ENCODE results near the gene CHPT1. TPM values are rescaled to one million over a fixed set of nuclear protein-coding genes. Genes with fewer than 3 reads are reported as not detected.

CHPT1 gene
- total RNA-seq, 2 experiments from 2014 or later, result 17.1 to 20.0 TPM

- no peaks in the 10 kb centered on the region for H3K27me3 Mint-ChIP-seq (ENCODE audit: low read depth)
- intact Hi-C loops (cut with micrococcal nuclease), result loop anchor here (5.0 to 10.0 kb wide), 2 partner anchors 360 to 713 kb away; partner anchors contain the start of gene IGF1
- no peaks in the 10 kb centered on the region for H3K36me3 Mint-ChIP-seq (ENCODE audit: low read depth)
These were observed 74.8 kb downstream of the CHPT1 start for GRCh38 chr12:101772012-101772775.

DNA sequence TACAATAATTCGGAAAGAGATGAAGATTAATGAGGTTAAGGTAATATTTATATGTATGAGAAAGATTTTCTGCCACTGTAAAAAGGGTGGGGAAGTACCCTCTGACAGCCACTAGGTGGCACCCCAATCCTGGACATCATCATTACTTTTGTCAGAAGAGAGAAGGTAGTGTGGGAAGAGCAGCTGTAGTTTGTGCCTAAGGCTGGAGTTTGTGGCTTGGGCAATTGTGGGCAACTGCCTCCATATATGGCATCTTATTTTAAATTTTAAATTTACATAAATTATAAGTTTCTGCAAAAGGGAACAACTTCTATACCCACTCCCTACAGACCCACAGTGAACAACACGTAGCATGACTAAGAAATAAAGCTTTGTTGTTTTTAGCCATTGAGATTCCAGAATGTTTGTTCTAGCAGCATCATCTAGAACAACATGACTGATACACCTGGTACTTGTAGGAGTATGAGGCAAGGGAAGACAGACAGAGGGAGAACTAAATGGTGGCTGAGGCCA is 76.3 kb downstream of the CHPT1 start:
- Mint-ChIP-seq H3K4me3 (no peak overlapping the region), H3K27ac (no peak overlapping the region), H3K9me3 (no peaks in the 10 kb centered on the region), H3K4me1 (ENCODE audit: low read depth) (peaks cover 4% of the 10 kb centered on the region), H3K27me3 (ENCODE audit: low read depth) (no peaks in the 10 kb centered on the region), H3K36me3 (ENCODE audit: low read depth) (no peaks in the 10 kb centered on the region)
- intact Hi-C loops (cut with micrococcal nuclease), result loop anchor here (1.0 to 10.0 kb wide), 5 partner anchors 58 to 711 kb away; partner anchors contain the start of gene IGF1
- CTCF ChIA-PET, result interaction anchor here (0.5 to 3.7 kb wide), 19 partner anchors 8 to 290 kb away, joined by 3 to 83 read pairs (median 3); partner anchors contain the start of gene GNPTAB
- peak; percentile 78 for DNase-seq

More at GRCh38 chr12:101772012-101772775, 74.8 kb downstream of the CHPT1 start:
- CTCF ChIA-PET, result interaction anchor here (0.8 to 3.7 kb wide), 11 partner anchors 12 to 289 kb away, joined by 3 to 83 read pairs (median 9); partner anchors contain the start of gene GNPTAB
- Mint-ChIP-seq H3K27ac (no peak overlapping the region), H3K4me1 (ENCODE audit: low read depth) (peaks cover 4% of the 10 kb centered on the region), H3K4me3 (no peak overlapping the region), H3K9me3 (no peaks in the 10 kb centered on the region)
- DNase-seq, result no peak

DNA sequence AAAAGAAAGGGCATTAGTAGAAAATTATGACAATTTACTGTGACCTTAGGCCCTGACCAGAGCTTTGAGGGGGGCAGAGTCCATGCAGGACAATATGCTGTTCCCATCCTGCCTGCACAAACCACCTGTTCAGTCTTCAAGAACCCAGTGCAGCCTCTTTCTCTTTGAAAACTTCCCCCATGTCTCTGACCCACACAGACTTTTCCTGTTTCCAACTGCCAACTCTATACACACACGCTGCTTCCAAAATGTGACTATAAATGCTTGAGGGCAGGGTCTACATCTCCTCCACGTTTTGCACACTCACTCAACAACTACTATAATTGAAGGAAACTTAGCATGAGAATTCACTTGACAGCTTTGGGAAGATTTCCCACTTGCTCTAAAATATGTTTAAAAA is 78.4 kb downstream of the CHPT1 start:
- no peak for DNase-seq
- H3K36me3 Mint-ChIP-seq (ENCODE audit: low read depth), result no peaks in the 10 kb centered on the region
- CTCF ChIA-PET, result interaction anchor here (2.9 to 3.5 kb wide), 2 partner anchors 54 to 65 kb away, joined by 17 to 23 read pairs; partner anchors contain the start of gene GNPTAB
- intact Hi-C loops (cut with micrococcal nuclease), result loop anchor here (10.0 kb wide), 1 partner anchor 709 kb away; the partner anchor contains the start of gene IGF1
- peaks cover 4% of the 10 kb centered on the region for H3K4me1 Mint-ChIP-seq (ENCODE audit: low read depth)
- no peak overlapping the region for H3K27ac Mint-ChIP-seq
- H3K4me3 Mint-ChIP-seq, result no peak overlapping the region
- H3K9me3 Mint-ChIP-seq, result no peaks in the 10 kb centered on the region
- H3K27me3 Mint-ChIP-seq (ENCODE audit: low read depth), result no peaks in the 10 kb centered on the region

DNA sequence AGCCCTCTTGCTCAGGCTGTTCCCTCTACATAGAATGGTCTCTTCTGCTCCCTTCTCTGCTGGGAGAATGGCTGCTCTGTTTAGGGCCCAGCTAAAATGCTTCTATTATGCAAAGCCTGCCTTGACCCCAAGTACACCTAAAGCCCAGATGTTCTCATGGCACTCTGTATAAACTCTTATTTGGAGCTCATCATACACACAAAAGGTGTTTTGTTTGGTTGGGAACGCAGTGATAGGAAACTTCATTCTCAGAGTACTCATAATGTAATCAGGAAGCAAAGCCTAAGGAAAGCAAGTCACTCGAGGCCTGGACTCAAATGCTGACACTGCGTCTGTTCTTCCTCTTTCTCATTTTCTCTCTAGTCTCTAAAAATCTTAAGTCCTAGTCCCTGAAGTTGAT is 80.0 kb downstream of the CHPT1 start:
- intact Hi-C loops (cut with micrococcal nuclease), result loop anchor here (10.0 kb wide), 1 partner anchor 707 kb away; the partner anchor contains the start of gene IGF1
- DNase-seq, result no peak
- Mint-ChIP-seq H3K4me1 (ENCODE audit: low read depth) (peaks cover 12% of the 10 kb centered on the region), H3K27me3 (ENCODE audit: low read depth) (no peaks in the 10 kb centered on the region), H3K36me3 (ENCODE audit: low read depth) (no peaks in the 10 kb centered on the region), H3K4me3 (no peak overlapping the region), H3K27ac (no peak overlapping the region), H3K9me3 (no peaks in the 10 kb centered on the region)
- CTCF ChIA-PET, result interaction anchor here (0.5 to 3.5 kb wide), 4 partner anchors 52 to 294 kb away, joined by 4 to 23 read pairs (median 11); partner anchors contain the start of gene GNPTAB

- intact Hi-C loops (cut with micrococcal nuclease), result loop anchor here (10.0 kb wide), 1 partner anchor 707 kb away; the partner anchor contains the start of gene IGF1
These were observed 80.5 kb downstream of the CHPT1 start for GRCh38 chr12:101777978-101778377.

More at GRCh38 chr12:101777978-101778377, 80.5 kb downstream of the CHPT1 start:
- Mint-ChIP-seq H3K4me3 (no peak overlapping the region), H3K27ac (no peak overlapping the region), H3K36me3 (ENCODE audit: low read depth) (no peaks in the 10 kb centered on the region), H3K4me1 (ENCODE audit: low read depth) (peaks cover 15% of the 10 kb centered on the region), H3K9me3 (no peaks in the 10 kb centered on the region), H3K27me3 (ENCODE audit: low read depth) (no peaks in the 10 kb centered on the region)
- CTCF ChIA-PET, result interaction anchor here (0.6 to 3.5 kb wide), 2 partner anchors 52 to 60 kb away, joined by 5 to 23 read pairs; partner anchors contain the start of gene GNPTAB
- no peak for DNase-seq

Other genes starting within 250 kb of the CHPT1 start
- gene SPIC, start 222.3 kb upstream of the CHPT1 start, total RNA-seq, result not detected
- not detected for gene MYBPC1, start 102.7 kb upstream of the CHPT1 start, total RNA-seq
- gene SYCP3, start 41.8 kb downstream of the CHPT1 start, total RNA-seq, result not detected
- gene GNPTAB, start 133.3 kb downstream of the CHPT1 start, total RNA-seq, result 10 to 100 TPM; 13.6 to 13.7 TPM
- 1 to 10 TPM; 4.1 to 4.9 TPM for gene DRAM1, start 179.9 kb downstream of the CHPT1 start, total RNA-seq

Data from activated naive CD4-positive, alpha-beta T cell treated with anti-CD3 and anti-CD28 coated beads for 36 hours (primary cell).